ACHN (cell line): ENCODE data around the gene TNNT1.

Experiments
- DNase-seq: peaks from one replicate; pipeline ENCODE4 v3.0.0-alpha.2; 2015
- in situ Hi-C: cut with HindIII; loops from 2 replicates; pipeline ENCODE4 v1.10.0; 2017; ENCODE audit warnings: low sequenced_read_pairs, low pct_ligation_motif_present, low pct_unique_long_range_greater_than_20kb

The TNNT1 gene

DNA sequence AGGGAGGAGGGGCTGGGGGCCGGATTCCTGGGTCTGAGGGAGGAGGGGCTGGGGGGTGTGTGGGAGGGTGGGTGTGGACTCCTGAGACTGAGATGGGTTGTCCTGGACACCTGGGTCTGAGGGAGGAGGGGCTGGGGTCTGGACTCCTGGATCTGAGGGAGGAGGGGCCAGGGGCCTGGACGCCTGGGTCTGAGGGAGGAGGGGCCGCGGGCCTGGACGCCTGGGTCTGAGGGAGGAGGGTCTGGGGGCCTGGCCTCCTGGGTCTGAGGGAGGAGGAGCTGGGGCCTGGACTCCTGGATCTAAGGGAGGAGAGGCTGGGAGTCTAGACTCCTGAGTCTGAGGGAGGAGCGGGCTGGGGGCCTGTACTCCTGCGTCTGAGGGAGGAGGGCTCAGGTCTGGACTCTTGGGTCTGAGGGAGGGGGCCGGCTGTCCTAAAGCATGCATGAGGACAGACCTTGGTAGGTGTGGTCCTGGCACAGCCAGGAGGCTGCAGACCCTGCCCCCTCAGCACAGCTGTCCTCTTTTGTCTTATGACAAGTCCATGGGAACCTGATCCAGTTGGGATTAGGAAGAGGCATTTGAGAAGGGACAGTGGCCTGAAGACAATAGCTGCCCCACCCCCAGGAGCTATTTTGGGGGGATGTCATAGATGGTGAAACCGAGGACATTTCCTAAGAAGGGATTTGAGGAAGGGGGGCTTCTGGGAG lies 1.3 kb downstream of the TNNT1 start:
- in situ Hi-C loops = no loop called here

DNA sequence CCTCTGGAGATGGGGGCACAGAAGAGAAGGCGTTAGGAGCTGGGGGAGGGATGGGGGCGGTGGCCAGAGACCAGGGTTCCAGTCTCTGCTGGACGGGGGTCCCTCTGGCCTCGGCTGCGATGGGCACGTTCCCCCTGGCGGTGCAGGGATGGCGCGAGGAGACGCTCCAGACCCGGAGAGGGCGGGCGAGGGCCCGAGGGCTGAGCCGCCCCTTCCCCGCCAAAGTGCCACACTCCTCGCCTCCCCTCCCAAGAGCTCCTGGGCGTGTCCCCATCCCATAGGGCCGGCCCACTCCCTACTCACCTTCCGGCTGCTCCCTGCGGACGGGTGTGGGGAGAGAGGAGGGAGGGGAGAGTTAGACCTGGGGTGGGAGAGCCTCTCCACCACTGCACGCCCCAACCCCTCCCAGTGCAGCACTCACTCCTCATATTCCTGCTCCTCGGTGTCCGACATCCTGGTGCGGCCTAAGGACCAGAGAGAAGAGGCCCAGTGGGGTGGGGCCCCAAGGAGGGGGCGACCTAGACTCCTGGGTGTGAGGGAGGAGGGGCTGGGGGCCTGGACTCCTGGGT lies 2.2 kb downstream of the TNNT1 start:
- in situ Hi-C loops = no loop called here
- DNase-seq = peak; percentile 69

More for the DNA sequence above, 1.3 kb downstream of the TNNT1 start:
- DNase-seq = no peak

DNA sequence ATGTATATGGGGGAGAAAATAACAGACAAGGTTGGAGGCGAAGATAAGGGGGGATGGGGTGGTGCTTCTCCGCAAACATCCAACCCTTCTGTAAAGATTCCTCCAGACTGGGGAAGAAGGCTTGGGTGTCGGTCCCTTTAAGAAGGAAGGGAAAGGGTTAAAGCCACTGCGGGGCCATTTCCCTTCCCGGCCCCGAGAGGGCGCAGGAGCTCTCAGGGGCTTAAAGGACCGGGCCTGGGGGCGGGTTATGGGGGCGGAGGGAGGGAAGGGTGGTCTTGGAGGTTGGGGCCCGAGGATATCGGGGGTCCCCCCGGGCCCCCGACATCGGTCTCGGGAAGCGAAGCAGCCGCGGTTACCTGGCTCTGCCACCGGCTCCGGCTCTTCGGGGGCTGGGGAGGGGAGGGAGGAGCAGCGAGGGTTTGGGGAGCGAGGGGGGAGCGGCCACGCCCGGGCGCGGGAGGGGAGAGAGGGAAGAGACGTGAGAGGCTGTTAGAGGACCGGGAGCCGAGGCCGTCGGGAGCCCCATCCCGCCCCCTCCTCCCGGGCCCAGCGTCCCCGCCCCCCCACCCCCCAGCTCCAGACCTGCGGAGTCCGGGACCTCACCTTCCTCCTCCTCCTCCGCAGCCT lies 2.8 kb downstream of the TNNT1 start:
- DNase-seq = peak; percentile 62
- in situ Hi-C loops = no loop called here

DNA sequence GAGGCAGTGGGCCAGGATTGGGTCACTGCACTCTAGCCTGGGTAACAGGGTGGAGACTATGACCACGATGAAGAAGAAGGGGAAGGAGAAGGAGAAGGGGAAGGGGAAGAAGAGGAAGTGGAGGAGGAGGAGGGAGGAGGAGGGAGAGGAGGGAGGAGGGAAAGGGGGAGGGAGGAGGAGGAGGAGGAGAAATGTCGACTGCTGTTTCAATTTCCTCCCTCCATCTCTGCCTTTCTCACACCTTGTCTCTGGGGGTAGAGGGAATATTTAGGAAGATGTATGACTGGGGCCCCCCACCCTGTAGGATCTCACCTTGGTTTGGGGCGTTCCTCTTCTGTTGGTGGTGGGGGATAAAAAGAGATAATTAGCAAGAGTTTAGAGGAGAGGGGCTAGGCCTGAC lies 3.8 kb downstream of the TNNT1 start:
- DNase-seq = no peak
- in situ Hi-C loops = no loop called here

DNA sequence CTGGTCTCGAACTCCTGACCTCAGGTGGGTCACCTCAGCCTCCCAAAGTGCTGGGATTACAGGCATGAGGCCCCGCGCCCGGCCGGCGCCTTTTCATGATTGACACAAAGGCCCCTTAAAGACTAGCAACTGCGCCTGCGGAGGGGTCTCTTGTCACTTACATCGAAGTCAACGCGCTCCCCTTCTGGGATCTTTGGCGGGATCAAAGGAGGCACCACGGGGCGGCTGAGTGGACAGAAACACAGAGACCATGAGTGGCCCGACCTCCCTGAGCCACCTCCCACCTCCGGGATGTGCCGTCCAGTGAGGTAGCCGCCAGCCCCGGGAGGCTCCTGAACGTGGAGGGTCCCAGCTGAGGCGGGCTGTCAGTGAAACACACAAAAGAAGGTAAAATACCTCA lies 7.3 kb downstream of the TNNT1 start:
- in situ Hi-C loops = no loop called here
- no peak for DNase-seq

DNA sequence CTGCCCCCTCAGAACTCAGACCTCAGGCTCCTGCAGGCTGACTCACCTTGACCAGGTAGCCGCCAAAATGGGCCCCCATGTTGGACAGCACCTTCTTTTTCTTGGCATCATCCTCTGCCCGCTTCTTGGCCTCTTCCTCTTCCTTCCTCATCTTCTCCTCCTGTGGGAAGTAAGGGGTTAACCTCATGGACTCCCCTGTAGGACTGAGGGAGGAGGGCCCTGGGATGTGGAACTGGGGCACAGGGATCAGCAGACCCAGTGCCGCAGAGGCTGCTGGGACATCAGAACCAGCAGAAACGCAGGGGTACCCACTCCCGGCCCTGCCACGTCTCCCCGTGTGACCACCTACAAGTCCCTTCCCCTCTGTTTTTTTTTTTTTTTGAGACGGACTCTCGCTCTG lies 11.1 kb downstream of the TNNT1 start:
- DNase-seq = no peak
- in situ Hi-C loops = no loop called here

DNA sequence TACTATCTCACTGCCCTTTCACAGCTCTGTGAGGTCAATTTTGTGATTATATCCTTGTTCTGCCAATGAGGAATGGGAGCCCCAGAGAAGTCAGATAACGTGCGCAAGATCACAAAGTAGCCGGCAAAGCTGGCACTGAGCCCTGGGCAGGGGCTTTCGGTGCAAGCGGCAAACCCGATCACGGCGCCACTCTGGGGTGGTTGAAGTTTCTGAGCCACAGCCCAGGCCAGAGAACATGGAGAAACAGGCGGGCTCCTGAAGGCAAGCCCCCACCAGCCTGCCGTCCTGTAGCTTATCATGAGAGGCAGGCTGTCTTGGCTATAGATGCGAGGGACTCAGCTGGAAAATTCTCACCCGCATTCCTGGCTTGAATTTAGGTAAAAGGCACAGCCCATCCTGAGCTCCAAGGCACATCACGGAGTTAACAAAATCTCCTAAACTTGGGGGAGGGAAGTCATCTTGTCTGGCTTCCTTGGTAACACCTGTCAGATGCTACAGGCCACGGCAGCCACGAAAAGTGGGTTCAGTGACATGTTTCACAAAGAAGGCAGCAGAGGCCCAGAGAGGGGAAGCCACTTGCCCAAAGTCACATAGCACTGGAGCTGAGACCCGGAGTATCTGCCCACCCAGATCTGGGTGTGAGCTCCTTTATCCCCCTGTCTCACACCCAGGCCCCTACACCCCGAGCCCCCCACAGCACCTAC lies 12.5 kb downstream of the TNNT1 start:
- in situ Hi-C loops = no loop called here

DNA sequence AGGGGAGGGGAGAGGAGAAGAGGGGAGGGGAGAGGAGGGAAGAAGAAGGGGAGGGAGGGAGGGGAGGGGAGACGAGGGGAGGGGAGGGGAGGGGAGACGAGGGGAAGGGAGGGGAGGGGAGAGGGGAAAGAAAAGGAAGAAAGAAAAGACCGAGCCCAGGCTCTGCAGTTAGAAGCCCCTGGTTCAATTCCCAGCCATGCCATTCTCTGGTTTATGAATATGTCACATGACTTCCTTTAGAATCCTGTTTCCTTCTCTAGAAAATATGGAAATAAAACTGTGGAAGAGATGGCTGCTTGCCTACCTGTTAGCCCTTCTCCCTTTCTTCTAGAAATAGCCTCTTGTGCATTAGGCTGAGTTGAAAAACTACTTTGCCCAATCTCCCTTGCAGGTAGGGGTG lies 14.3 kb downstream of the TNNT1 start:
- no peak for DNase-seq
- in situ Hi-C loops = no loop called here

More for the DNA sequence above, 12.5 kb downstream of the TNNT1 start:
- DNase-seq = no peak

DNA sequence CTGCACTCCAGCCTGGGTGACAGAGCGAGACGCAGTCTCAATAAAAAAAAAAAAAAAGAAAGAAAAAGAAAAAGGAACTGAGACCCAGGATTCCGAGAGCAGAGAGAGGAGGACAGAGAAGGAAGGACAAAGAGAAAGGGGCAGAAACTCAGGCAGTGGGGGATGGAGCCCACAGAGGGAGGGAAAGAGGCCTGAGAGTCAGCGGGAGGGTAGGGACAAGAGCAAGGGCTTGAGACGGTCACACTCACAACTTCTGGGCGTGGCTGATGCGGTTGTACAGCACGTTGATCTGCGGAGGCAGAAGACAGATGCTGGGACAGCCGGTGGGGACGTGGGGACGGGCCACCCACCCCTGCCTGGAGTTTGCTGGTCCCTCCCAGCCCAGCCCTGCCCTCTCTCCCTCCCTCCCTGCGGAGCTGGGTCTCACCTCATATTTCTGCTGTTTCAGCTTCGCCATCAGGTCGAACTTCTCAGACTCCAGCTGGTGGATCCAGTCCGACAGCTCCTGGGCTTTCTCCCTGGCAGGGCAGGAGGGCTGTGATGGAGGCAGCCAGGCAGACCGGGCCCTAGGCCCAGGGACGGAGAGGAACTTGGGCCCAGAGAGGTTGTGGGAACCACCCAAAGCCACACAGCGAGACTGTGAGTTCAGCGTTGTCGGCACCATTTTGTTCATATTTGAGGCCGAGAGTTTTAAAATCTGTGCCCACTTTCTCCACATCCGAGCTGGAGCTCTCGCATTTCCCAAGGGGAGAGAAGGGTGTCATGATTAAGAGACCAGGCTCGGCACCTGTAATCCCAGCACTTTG lies 15.2 kb downstream of the TNNT1 start:
- in situ Hi-C loops = no loop called here
- DNase-seq = no peak

DNA sequence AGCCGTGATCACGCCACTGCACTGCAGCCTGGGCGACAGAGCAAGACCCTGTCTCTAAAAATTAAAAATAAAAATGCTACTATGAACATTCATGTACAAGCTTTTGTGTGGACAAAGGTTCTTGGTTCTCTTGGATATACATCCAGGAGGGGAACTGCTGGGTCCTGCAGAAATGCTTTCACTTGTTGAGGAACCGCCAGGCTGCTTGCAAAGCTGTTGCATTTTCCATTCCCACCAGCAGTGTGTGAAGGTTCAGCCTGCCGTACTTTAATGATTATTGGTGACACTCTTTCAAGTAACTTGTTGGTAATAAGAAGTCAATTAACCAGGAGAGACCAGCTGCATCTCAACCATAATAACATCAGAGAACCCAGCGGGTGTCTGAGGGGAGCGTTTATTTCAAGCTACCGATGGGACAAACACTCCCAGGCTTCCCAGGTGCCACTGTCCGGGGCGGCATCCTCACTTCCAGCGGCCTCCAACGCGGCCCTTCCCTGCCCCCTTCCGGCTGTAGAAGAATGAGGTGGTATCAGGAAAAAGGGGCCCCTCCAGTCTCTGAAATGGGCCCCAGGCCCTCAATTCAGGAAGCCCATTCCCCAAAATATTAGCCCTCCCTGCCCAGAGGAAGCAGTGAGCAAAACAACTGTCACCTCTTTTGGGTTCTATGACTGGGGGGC lies 16.4 kb downstream of the TNNT1 start:
- no peak for DNase-seq
- in situ Hi-C loops = no loop called here

DNA sequence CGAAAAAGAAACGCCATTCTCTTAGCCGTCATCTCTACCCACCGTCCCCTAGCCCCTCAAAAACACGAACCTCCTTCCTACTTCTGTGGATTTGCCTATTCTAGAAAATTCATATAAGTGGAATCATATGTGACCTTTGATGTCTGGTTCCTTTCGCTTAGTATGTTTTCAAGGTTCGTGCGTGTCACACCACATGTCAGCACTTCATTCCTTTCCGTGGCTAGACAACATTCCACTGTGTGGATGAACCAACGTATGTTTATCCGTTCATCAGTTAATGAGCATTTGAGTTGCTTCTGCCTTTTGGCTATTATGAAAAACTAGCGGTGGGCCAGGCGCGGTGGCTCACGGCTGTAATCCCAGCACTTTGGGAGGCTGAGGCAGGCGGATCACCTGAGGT lies 17.6 kb downstream of the TNNT1 start:
- in situ Hi-C loops = no loop called here
- no peak for DNase-seq

DNA sequence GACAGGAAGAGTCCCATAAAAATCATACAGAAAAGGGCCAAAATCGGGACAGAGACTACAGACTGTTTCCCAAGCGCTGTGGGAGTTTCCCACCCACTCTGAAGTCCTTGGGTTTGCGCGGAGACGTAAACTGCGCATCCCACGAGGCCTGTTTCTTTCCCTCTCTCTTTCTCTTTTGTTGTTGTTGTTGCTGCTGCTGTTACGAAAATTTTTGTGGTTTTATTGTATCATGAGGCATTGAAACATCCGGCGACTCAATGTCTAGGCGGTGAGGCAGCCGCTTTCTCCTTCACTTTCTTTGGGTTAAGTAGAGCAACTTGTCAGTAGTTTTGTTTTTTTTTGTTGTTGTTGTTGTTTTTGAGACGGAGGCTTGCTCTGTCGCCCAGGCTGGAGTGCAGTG lies 30.0 kb downstream of the TNNT1 start:
- no peak for DNase-seq
- in situ Hi-C loops = no loop called here

DNA sequence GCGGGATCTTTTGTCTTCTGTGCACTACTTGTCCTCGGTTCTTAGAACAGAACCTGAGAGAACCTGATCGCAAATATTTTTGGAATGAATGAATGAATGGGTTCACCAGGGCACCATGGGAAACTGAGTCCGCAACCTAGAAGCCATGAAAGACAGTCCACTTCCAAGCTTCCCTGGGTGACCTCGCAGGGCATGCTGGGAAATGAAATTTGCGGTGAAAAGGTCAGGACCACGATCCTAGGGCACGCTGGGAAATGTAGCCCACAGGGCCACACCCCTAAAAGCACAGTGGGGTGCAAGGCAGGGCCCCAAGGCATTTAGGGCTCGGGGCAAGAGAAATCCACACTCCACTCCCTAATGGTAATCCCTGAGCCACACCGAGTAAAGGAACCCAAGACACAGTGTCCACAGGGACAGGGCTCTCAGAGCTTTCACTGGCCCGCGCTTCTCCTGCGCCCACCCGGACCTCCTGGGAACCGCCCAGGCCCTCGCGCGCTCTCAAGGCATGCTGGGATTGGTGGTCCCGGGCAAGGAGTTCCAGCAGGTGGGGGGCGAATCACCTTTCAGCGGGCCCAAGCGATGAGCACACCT lies 30.5 kb downstream of the TNNT1 start:
- DNase-seq = no peak
- in situ Hi-C loops = no loop called here

DNA sequence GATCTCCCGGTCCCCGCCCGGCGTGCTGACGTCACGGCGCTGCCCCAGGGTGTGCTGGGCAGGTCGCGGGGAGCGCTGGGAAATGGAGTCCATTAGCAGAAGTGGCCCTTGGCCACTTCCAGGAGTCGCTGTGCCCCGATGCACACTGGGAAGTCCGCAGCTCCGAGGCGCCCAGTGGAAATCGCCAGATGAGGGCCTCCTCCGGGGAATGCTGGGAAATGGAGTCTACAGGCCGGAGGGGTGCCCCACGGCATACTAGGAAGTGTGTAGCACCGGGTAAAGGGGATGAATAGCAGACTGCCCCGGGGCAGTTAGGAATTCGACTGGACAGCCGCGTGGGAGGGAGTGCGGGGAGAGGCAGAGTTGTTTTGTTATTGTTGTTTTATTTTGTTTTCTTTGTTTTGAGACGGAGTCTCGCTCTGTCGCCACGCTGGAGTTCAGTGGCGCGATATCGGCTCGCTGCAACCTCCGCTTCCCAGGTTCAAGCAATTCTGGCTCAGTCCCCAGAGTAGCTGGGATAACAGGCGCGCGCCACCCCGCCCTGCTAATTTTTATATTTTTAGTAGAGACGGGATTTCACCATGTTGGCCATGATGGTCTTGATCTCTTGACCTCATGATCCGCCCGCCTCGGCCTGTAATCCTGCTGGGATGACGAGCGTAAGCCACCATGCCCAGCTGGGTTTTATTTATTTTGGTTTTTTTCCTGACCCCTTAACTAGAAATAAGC lies 31.2 kb downstream of the TNNT1 start:
- in situ Hi-C loops = no loop called here
- peak; percentile 98 for DNase-seq

DNA sequence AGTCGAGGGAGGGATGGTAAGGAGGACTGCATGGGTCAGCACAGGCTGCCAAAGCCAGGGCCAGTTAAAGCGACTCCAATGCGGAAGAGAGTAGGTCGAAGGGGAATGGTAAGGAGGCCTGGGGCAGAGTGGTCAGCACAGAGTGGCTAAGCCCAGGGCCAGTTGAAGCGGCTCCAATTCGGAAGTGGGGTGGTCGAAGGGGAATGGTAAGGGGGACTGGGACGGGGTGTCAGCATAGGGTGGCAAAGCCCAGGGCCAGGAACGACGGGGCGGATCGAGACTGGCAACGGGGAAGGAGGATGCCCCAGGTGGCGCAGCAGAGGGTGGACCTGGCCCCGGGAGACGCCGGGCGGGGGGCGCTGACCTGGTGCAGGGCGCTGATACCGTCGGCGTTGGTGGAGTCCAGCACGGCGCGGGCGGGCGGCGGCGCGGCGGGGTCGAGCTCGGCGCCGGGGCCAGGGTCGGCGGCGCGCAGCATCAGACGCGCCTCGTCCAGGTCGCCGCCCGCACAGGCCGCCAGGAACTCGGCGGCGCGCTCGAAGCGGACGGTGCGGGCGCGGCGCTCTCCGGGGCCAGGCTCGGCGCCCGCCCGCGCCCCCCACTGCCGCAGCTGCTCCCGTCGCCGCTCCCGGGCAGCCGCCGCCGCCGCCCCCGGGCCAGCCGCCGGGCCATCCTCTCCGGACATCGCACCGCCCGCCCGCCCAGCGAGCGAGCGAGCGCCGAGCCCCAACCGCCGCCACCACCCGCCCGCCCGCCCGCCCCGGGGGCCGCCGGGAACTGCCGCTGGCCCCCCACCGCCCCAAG lies 31.9 kb downstream of the TNNT1 start, which contains the start of gene PPP1R12C:
TSS of gene PPP1R12C (minus strand) at position 779 of the 804 bp plus-strand sequence. CDS start at position 685, 94 bp downstream.
- in situ Hi-C loops = no loop called here

DNA sequence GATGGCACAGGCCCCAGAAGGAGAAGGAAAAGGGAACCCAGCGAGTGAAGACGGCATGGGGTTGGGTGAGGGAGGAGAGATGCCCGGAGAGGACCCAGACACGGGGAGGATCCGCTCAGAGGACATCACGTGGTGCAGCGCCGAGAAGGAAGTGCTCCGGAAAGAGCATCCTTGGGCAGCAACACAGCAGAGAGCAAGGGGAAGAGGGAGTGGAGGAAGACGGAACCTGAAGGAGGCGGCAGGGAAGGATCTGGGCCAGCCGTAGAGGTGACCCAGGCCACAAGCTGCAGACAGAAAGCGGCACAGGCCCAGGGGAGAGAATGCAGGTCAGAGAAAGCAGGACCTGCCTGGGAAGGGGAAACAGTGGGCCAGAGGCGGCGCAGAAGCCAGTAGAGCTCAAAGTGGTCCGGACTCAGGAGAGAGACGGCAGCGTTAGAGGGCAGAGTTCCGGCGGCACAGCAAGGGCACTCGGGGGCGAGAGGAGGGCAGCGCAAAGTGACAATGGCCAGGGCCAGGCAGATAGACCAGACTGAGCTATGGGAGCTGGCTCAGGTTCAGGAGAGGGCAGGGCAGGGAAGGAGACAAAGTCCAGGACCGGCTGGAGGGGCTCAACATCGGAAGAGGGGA lies 32.7 kb downstream of the TNNT1 start:
- peak; percentile 55 for DNase-seq
- in situ Hi-C loops = no loop called here

More for the DNA sequence above, 31.9 kb downstream of the TNNT1 start, which contains the start of gene PPP1R12C:
- DNase-seq = peak; percentile 16
